HepG2 (cell line): ENCODE measurements around the gene C3orf85. TPM values are rescaled to one million over a fixed set of nuclear protein-coding genes. Genes with fewer than 3 reads are reported as not detected.

Experiments
- ATAC-seq: fragments of 200-7000 bp; cut with Tn5 transposase; 3 replicates; pipeline ENCODE4 v1.9.1; 2020; ENCODE audit warnings: mild to moderate bottlenecking, moderate library complexity
- BruUV-seq: library from RNA; stranded (reverse); fragments of 400-500 nt; replicated peaks from 2 replicates; lab custom pipeline; 2021; lab: Mats Ljungman, UMichigan
- CTCF ChIA-PET: fragments of 300-600 bp; formaldehyde crosslinking; extraction: SDS; loops from one replicate; lab custom pipeline; 2021; ENCODE audit warnings: low total read pairs, inconsistent platforms, low intra/inter-chr PET ratio; lab: Yijun Ruan, JAX
- POLR2A ChIA-PET: fragments of 350-600 bp; sonication (Branson Sonifier 250); formaldehyde crosslinking; loops from one replicate; lab custom pipeline; 2020; ENCODE audit warnings: antibody characterized with exemption, inconsistent platforms; lab: Yijun Ruan, JAX
- DNase-seq: peaks from one replicate; pipeline ENCODE4 v3.0.0-alpha.2; 2015; ENCODE audit warnings: low spot score
- FAIRE-seq: peaks from 3 replicates; lab custom pipeline; 2011; peaks lifted over from hg19 to GRCh38; lab: Jason Lieb, UNC
- H2AFZ ChIP-seq: one replicate; pipeline ENCODE4 v1.6.1; 2011; ENCODE audit warnings: low read length, inconsistent platforms
- H3K27ac ChIP-seq: fragments of 300-600 bp; 3 replicates; pipeline ENCODE4 v1.8.0; 2011; ENCODE audit warnings: mixed run types, mild to moderate bottlenecking, mixed read lengths, low read length, inconsistent platforms; ENCODE audit not compliant: insufficient read depth; ENCODE audit errors: extremely low read length
- H3K27me3 ChIP-seq, 2 experiments: fragments of 200-600 bp in 1 of 2; 2 replicates in 1 of 2; 3 replicates in 1 of 2; pipeline versions ENCODE4 v1.6.0 to v1.8.0; 2011; ENCODE audit warnings: low read length in 2 of 2, mild to moderate bottlenecking in 2 of 2, moderate library complexity in 2 of 2, inconsistent platforms in 1 of 2; ENCODE audit not compliant: insufficient read depth in 2 of 2, control insufficient read depth in 1 of 2
- H3K36me3 ChIP-seq, 2 experiments: fragments of 200-600 bp in 1 of 2; replicated peaks in 1 of 2; 2 replicates in 1 of 2; 3 replicates in 1 of 2; pipeline versions ENCODE4 v1.5.1 to v1.8.0; 2011; ENCODE audit warnings: low read length in 2 of 2, inconsistent platforms in 1 of 2; ENCODE audit not compliant: insufficient read depth in 2 of 2, control insufficient read depth in 1 of 2
- H3K4me1 ChIP-seq: 2 replicates; pipeline ENCODE4 v1.5.1; 2012; ENCODE audit warnings: low read length, inconsistent platforms; ENCODE audit not compliant: insufficient read depth
- H3K4me2 ChIP-seq: 2 replicates; pipeline ENCODE4 v1.6.0; 2011; ENCODE audit warnings: low read depth, low read length, inconsistent platforms
- H3K4me3 ChIP-seq, 3 experiments: fragments of 200-600 bp in 1 of 3; sonication (generic), shearing (Covaris generic) in 1 of 3; replicated peaks in 1 of 3; 2 replicates each; pipeline ENCODE4 v1.5.1; 2011 to 2016; ENCODE audit warnings: low read length in 3 of 3, inconsistent platforms in 2 of 3, low read depth in 2 of 3, mild to moderate bottlenecking in 2 of 3, control low read depth in 1 of 3, mixed read lengths in 1 of 3; ENCODE audit not compliant: insufficient read depth in 1 of 3
- H3K79me2 ChIP-seq: one replicate; pipeline ENCODE4 v1.6.1; 2011; ENCODE audit warnings: low read length, inconsistent platforms; ENCODE audit not compliant: insufficient read depth
- H3K9ac ChIP-seq: 2 replicates; pipeline ENCODE4 v1.6.0; 2011; ENCODE audit warnings: mild to moderate bottlenecking, low read depth, low read length, inconsistent platforms; ENCODE audit not compliant: insufficient read depth
- H3K9me3 ChIP-seq: 2 replicates; pipeline ENCODE4 v1.5.1; 2012; ENCODE audit warnings: mild to moderate bottlenecking, low read length
- H4K20me1 ChIP-seq: 2 replicates; pipeline ENCODE4 v1.6.0; 2011; ENCODE audit warnings: inconsistent platforms, mild to moderate bottlenecking, low read length, moderate library complexity; ENCODE audit not compliant: insufficient read depth
- CEBPZ ChIP-seq: IDR thresholded peaks from 2 replicates; pipeline ENCODE4 v1.6.1; 2012; ENCODE audit warnings: low read length, improper control_type of control experiment
- CERS6 ChIP-seq: sonication (generic); formaldehyde crosslinking; IDR thresholded peaks from 2 replicates; pipeline ENCODE4 v1.5.0; 2020; ENCODE audit warnings: missing genetic modification reagents
- GLI4 ChIP-seq: sonication (generic); formaldehyde crosslinking; IDR thresholded peaks from 2 replicates; pipeline ENCODE4 v1.5.1; 2020; ENCODE audit warnings: missing genetic modification reagents, mild to moderate bottlenecking, moderate library complexity, borderline replicate concordance
- JUNB ChIP-seq: sonication (generic); formaldehyde crosslinking; IDR thresholded peaks from 2 replicates; pipeline ENCODE4 v1.8.0; 2022; ENCODE audit warnings: missing genetic modification reagents, mild to moderate bottlenecking, borderline replicate concordance
- RBAK ChIP-seq: sonication (generic); formaldehyde crosslinking; IDR thresholded peaks from 2 replicates; pipeline ENCODE4 v1.5.1; 2020; ENCODE audit warnings: mild to moderate bottlenecking, missing genetic modification reagents
- SAP130 ChIP-seq: IDR thresholded peaks from 2 replicates; pipeline ENCODE4 v1.6.1; 2016; ENCODE audit warnings: low read depth
- SRSF1 ChIP-seq: fragments of 200-400 bp; formaldehyde crosslinking; optimal IDR thresholded peaks from 2 replicates; pipeline ENCODE3; 2017; ENCODE audit warnings: mild to moderate bottlenecking, low read depth, low read length, moderate library complexity
- STAT5B ChIP-seq: sonication (generic); formaldehyde crosslinking; IDR thresholded peaks from 2 replicates; pipeline ENCODE4 v1.4.0; 2020; ENCODE audit warnings: missing genetic modification reagents
- TBP ChIP-seq: sonication (generic); formaldehyde crosslinking; IDR thresholded peaks from 2 replicates; pipeline ENCODE4 v1.5.0; 2020; ENCODE audit warnings: missing genetic modification reagents
- ZGPAT ChIP-seq: IDR thresholded peaks from 2 replicates; pipeline ENCODE4 v1.6.1; 2016; ENCODE audit warnings: mild to moderate bottlenecking
- ZNF891 ChIP-seq: sonication (generic); formaldehyde crosslinking; IDR thresholded peaks from 2 replicates; pipeline ENCODE4 v1.5.0; 2020; ENCODE audit warnings: mild to moderate bottlenecking, missing genetic modification reagents
- WGBS: methylation state at CpG from one replicate; pipeline ENCODE4 v1.1.6; 2017; ENCODE audit warnings: low lambda C conversion rate; 5-methylcytosine and 5-hydroxymethylcytosine counted together
- in situ Hi-C: cut with HindIII; loops from 2 replicates; pipeline ENCODE4 v1.10.0; 2017; ENCODE audit warnings: low pct_unique_long_range_greater_than_20kb; ENCODE audit not compliant: extremely low pct_ligation_motif_present
- intact Hi-C: fragments of 100-400 bp; cut with micrococcal nuclease; formaldehyde crosslinking; loops from one replicate; pipeline ENCODE4 v1.10.0; 2022; ENCODE audit not compliant: unreplicated experiment
- polyA plus RNA-seq, 8 experiments: library from polyadenylated mRNA; depleted of rRNA in 3 of 8; stranded (reverse) in 7 of 8; unstranded in 1 of 8; fragments of >200 nt; fragmentation: Illumina TruSeq in 4 of 8; extraction: Trizol in 4 of 8; gene quantifications; 2 replicates each; pipeline versions ENCODE4 v1.2.1 to v1.2.3, GENCODE V29; 2011 to 2016; ENCODE audit warnings: low read depth in 4 of 8, missing spikeins in 1 of 8, mixed read lengths in 1 of 8; ENCODE audit not compliant: insufficient read depth in 1 of 8
- total RNA-seq, 5 experiments: library from RNA; depleted of rRNA; stranded (reverse); fragments of >200 nt; fragmentation: Illumina TruSeq; extraction: Trizol; gene quantifications; 2 replicates each; pipeline ENCODE4 v1.2.3, GENCODE V29; 2016; ENCODE audit warnings: low read depth in 1 of 5

The C3orf85 gene
- total and polyA plus RNA-seq, 2 of the 13 experiments (the other 11 are each of a cell fraction or from before 2014, with no cell fraction given), result not detected

- no peak for TF ChIP-seq RBAK
- TF ChIP-seq, all 625 proteins: peak for 0
These were observed 48.2 kb downstream of the C3orf85 start (continued) for GRCh38 chr3:109184726-109185125.

GRCh38 chr3:109187390-109187789 is 50.9 kb downstream of the C3orf85 start:
- Histone ChIP-seq H3K4me3 (no peak overlapping the region), H2AFZ (no peak overlapping the region), H4K20me1 (no peaks in the 10 kb centered on the region), H3K4me1 (no peaks in the 10 kb centered on the region), H3K4me2 (no peak overlapping the region), H3K27ac (no peak overlapping the region), H3K36me3 (no peaks in the 10 kb centered on the region), H3K9ac (no peak overlapping the region), H3K9me3 (no peaks in the 10 kb centered on the region), H3K27me3 (no peaks in the 10 kb centered on the region)
- FAIRE-seq, result no peak
- ATAC-seq, result no peak
- CTCF ChIA-PET, result no interaction called here
- intact Hi-C loops, result no loop called here
- BruUV-seq, result no TSS peak
- POLR2A ChIA-PET, result no interaction called here
- TF ChIP-seq ZGPAT, result no peak
- TF ChIP-seq GLI4 (CRISPR knock-in tag), result no peak
- TF ChIP-seq, all 625 proteins: peak for 0
- in situ Hi-C loops, result no loop called here
- WGBS, result no CpG with 5 or more reads among the region's 5 CpGs
- no peaks in the 10 kb centered on the region for H3K79me2 ChIP-seq
- no peak for DNase-seq

GRCh38 chr3:109188741-109189140 is 52.2 kb downstream of the C3orf85 start:
- no peak overlapping the region for H2AFZ ChIP-seq
- H3K27ac ChIP-seq, result no peak overlapping the region
- ChIA-PET POLR2A (no interaction called here), CTCF (no interaction called here)
- H3K79me2 ChIP-seq, result no peaks in the 10 kb centered on the region
- DNase-seq (no peak), FAIRE-seq (no peak), ATAC-seq (no peak)
- no peak overlapping the region for H3K9ac ChIP-seq
- no peaks in the 10 kb centered on the region for H3K36me3 ChIP-seq
- H3K4me2 ChIP-seq, result no peak overlapping the region
- no peaks in the 10 kb centered on the region for H3K4me1 ChIP-seq
- no peaks in the 10 kb centered on the region for H4K20me1 ChIP-seq
- intact Hi-C loops, result no loop called here
- in situ Hi-C loops, result no loop called here
- no peaks in the 10 kb centered on the region for H3K9me3 ChIP-seq
- 58% methylated on average over 4 of the region's 6 CpGs for WGBS
- no TSS peak for BruUV-seq
- H3K27me3 ChIP-seq, result no peaks in the 10 kb centered on the region
- H3K4me3 ChIP-seq, result no peak overlapping the region
- TF ChIP-seq STAT5B (CRISPR knock-in tag) (no peak), TBP (no peak), CERS6 (CRISPR knock-in tag) (no peak), SRSF1 (no peak), CEBPZ (no peak), SAP130 (CRISPR knock-in tag) (no peak), JUNB (CRISPR knock-in tag) (no peak), ZNF891 (CRISPR knock-in tag) (no peak)
